ENCODE results near the gene NPAP1. TPM values are rescaled to one million over a fixed set of nuclear protein-coding genes. Genes with fewer than 3 reads are reported as not detected.
"Not testable (repeated sequence)": the region's sequence is repeated elsewhere in the genome, so short reads cannot be mapped to it uniquely, and the experiment has no call there.

The NPAP1 gene
- total and polyA plus RNA-seq, 2 of the 8 experiments (the other 6 are each of a cell fraction or from before 2014, with no cell fraction given): 0.07 to 0.08 TPM

- H2BK15ac ChIP-seq (ENCODE audit: low read length); H4K8ac ChIP-seq (ENCODE audit: extremely low read depth, insufficient read depth, low read length); FAIRE-seq: not testable (repeated sequence)
Observed at GRCh38 chr15:24682905-24683304, 7.3 kb downstream of the NPAP1 start.

More at GRCh38 chr15:24682905-24683304, 7.3 kb downstream of the NPAP1 start:
- CTCF ChIA-PET (ENCODE audit: partially characterized antibody); H3K14ac ChIP-seq (ENCODE audit: insufficient read length); H2BK12ac ChIP-seq (ENCODE audit: low read depth, low read length); H3K36me3 ChIP-seq (ENCODE audit: control insufficient read depth in 2 of 4, insufficient read depth in 4 of 4, low read length in 3 of 4); H3K79me2 ChIP-seq (ENCODE audit: control insufficient read depth in 1 of 2, insufficient read depth in 2 of 2, low read length in 2 of 2); H4K91ac ChIP-seq (replicated peaks; ENCODE audit: insufficient read length, low read length); H3K18ac ChIP-seq (ENCODE audit: extremely low read depth, low read length); H2BK20ac ChIP-seq (ENCODE audit: low read length); H3K4ac ChIP-seq (replicated peaks; ENCODE audit: insufficient read length, low read depth, low read length); H3K4me1 ChIP-seq (replicated peaks in 1 of 4; ENCODE audit: control insufficient read depth in 3 of 4, insufficient read depth in 4 of 4, low read length in 3 of 4); H2AFZ ChIP-seq (ENCODE audit: low read length); DNase-seq (ENCODE audit: low read depth in 1 of 2, low spot score in 2 of 2); H4K5ac ChIP-seq (ENCODE audit: insufficient read length, low read depth, low read length); H3K9ac ChIP-seq (replicated peaks in 1 of 4; ENCODE audit: extremely low read depth in 1 of 4, low read depth in 3 of 4, low read length in 3 of 4); H3K27ac ChIP-seq (ENCODE audit: low read depth, low read length); H3K23me2 ChIP-seq (ENCODE audit: low read depth, low read length); H3K23ac ChIP-seq (ENCODE audit: insufficient read length); POLR2A ChIA-PET (ENCODE audit: partially characterized antibody); H3K56ac ChIP-seq (replicated peaks; ENCODE audit: insufficient read length, low read depth, low read length); H2BK120ac ChIP-seq (replicated peaks; ENCODE audit: low read depth, low read length); H2BK5ac ChIP-seq (ENCODE audit: low read depth, low read length); H3K4me3 ChIP-seq (ENCODE audit: extremely low read depth in 1 of 4, insufficient read depth in 2 of 4, low read depth in 3 of 4, low read length in 4 of 4); H2AK5ac ChIP-seq (ENCODE audit: low read depth, low read length); H3K4me2 ChIP-seq (ENCODE audit: insufficient read depth in 1 of 2, low read depth in 2 of 2, low read length in 2 of 2); H3K79me1 ChIP-seq (ENCODE audit: low read depth, low read length); H4K20me1 ChIP-seq (replicated peaks in 1 of 2; ENCODE audit: control insufficient read depth in 1 of 2, insufficient read depth in 2 of 2, low read length in 2 of 2); H3K27me3 ChIP-seq (replicated peaks in 1 of 4; ENCODE audit: control insufficient read depth in 3 of 4, extremely low read depth in 1 of 4, insufficient read depth in 3 of 4, low read length in 3 of 4): not testable (repeated sequence)
- H3K9me3 ChIP-seq (ENCODE audit: insufficient read depth in 2 of 2, low read depth in 1 of 2, low read length in 1 of 2): peaks cover 7 to 13% of the 10 kb centered on the region in 2 experiments; a peak in 1 of 4 replicates
- WGBS, 2 experiments (ENCODE audit: extremely low coverage in 1 of 2, insufficient coverage in 1 of 2, insufficient read length in 1 of 2, insufficient replicate concordance in 2 of 2, low coverage in 1 of 2, low lambda C conversion rate in 2 of 2, missing lambda C conversion rate in 1 of 2): 95% methylated on average over 4 of the region's 4 CpGs; no CpG with 5 or more reads in 1 of the 2 experiments
- peak; percentile 49; the same call in 1 of the 2 replicates for TF ChIP-seq SRF (IDR thresholded peaks at IDR 0.05; ENCODE audit: low read depth, low read length)
